ENCODE results near the gene PNRC1.

- TF ChIP-seq EZH2phosphoT487 (IDR thresholded peaks at IDR 0.05; ENCODE audit: low read depth), result no peak
- TF ChIP-seq CTCF (IDR thresholded peaks at IDR 0.05; ENCODE audit: low read depth, low read length), result no peak
Measured at GRCh38 chr6:89084542-89084941, 4.0 kb downstream of the PNRC1 start.

Data from OCI-LY3 (cell line).